Eye (tissue), 1 donor: ENCODE measurements around the gene FSD2.
A peak's percentile ranks its signal among the peaks of the same experiment; 100 is the strongest.
"Not testable (repeated sequence)": the region's sequence is repeated elsewhere in the genome, so short reads cannot be mapped to it uniquely, and the experiment has no call there.

ENCODE experiments used
- DNase-seq: peaks from one replicate; pipeline ENCODE4 v3.0.0-alpha.2; 2015

FSD2 gene

DNA sequence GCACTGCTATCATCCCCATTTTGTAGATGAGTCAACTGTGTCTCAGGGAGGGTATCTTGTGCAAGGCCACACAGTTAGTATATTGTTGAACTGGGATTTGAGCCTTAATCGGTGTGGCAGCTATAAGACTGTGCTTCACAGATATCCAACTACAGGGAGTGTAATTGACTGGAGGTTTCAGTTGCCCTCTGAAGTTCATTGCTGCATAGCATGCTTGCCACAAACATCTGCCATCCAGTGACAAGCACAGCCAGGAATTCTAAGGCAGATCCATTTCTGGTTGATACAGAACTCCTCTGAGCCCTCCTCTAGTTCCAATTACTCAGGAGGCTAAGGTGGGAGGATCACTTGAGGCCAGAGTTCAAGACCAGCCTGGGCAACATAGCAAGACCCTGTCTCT, 16.4 kb downstream of the FSD2 start:
- DNase-seq, result no peak

- no peak for DNase-seq
Observed at GRCh38 chr15:82788496-82788895, 17.4 kb downstream of the FSD2 start.

- no peak for DNase-seq
Observed at GRCh38 chr15:82781349-82781748, 24.5 kb downstream of the FSD2 start.

GRCh38 chr15:82778755-82779154, 27.1 kb downstream of the FSD2 start:
- DNase-seq, result no peak

- no peak for DNase-seq
Observed at GRCh38 chr15:82774496-82774895, 31.4 kb downstream of the FSD2 start.

GRCh38 chr15:82771789-82772607, 33.9 kb downstream of the FSD2 start:
- DNase-seq, result no peak

GRCh38 chr15:82768414-82769054, 37.3 kb downstream of the FSD2 start:
- DNase-seq, result no peak

GRCh38 chr15:82767163-82767829, 38.6 kb downstream of the FSD2 start:
- no peak for DNase-seq

- not testable (repeated sequence) for DNase-seq
Observed at GRCh38 chr15:82766201-82766600, 39.7 kb downstream of the FSD2 start.

- DNase-seq, result no peak
Observed at GRCh38 chr15:82764740-82765139, 41.1 kb downstream of the FSD2 start.

- DNase-seq, result no peak
Observed at GRCh38 chr15:82764117-82764490, 41.8 kb downstream of the FSD2 start.

- no peak for DNase-seq
Observed at GRCh38 chr15:82763361-82764116, 42.3 kb downstream of the FSD2 start.

GRCh38 chr15:82751308-82751707, 54.6 kb downstream of the FSD2 start:
- DNase-seq, result no peak

DNA sequence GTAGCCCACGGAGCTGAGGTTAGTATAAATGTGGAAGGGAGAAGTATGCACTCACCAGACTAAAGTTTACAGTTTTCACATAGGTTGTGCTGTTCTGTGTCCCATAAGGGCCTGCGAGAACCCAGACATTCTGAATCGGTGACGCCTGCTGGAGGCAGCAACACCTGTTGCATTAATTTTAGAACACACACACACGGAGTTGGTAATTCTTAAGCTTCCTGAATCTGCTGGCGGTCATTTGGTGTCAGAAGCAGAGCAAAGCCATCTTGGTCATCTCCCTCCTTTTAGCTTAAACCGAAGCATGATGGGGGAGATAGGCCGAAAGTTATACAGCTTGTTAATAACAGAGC, 55.1 kb downstream of the FSD2 start:
- DNase-seq, result no peak

DNA sequence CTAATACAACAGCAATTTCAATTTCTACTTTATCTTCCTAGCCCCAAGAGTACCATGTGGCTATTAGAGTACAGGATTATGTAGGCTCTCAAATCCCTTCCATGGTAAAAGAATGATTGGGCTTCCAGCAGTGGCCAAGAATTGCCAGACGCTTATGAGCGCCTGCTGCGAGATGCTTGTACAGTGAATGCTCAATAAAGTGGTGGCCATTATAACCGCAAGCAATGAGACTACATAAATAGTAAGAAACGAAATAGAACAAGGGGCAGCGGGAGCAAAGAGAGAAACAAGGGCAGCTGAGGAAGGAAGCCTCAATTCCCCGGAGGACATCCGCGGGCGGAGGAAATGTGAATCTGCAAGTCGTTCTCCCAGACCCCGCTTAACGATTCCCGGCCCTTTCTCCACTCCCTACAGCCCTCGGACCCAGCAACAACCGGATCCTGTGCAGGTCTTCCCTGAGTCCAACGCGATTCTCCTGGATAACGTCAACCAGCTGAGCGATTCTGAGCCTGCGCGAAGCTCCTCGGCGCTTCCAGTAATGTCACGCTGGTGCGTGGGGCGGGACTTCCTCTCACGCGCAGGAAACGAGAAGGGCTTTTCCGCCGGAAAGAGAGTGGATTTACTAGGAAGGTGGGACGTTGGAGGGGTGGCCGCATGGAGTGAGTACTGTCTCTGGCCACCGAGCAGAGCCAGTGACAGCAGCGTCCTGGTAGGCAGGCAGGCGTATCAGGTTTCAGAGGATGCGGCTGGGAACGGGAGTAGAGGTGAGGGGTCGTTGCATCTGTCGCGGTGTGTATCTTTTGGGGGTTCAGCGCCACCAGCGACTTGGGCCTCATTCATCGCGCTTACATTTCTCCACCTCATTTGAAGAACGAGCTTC, 55.7 kb downstream of the FSD2 start:
- peak; percentile 97 for DNase-seq

DNA sequence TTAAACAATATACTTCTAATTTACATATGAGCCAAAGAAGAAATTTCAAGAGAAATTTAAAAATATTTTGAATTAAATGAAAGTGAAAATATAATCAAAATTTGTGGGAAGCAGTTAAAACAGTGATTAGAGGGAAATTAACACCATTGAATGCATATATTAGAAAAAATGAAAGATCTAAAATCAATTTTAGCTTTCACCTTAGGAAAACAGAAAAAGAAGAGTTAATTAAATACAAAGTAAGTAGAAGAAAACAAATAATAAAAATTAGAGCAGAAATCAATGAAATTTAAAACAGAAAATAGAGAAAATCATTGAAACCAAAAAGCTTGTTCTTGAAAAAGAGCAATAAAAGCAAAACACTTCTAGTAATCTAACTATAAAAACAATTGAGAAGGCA, 57.6 kb downstream of the FSD2 start:
- no peak for DNase-seq

DNA sequence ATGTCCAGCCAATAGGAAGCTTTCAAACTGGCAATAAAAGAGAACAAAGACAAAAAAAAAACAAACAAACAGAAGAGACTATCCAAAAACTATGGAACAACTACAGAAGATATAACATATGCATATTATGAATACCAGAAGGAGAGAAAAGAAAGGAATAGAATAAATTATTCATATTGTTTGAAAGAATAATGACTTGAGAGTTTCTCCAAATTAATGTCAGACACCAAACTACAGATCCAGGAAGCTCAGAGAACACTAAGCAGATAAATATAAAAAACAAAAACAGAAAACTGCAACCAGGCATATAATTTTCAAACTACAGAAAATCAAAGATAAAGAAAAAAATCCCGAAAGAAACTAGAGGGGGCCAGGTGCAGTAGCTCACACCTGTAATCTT, 62.1 kb downstream of the FSD2 start:
- DNase-seq, result no peak

DNA sequence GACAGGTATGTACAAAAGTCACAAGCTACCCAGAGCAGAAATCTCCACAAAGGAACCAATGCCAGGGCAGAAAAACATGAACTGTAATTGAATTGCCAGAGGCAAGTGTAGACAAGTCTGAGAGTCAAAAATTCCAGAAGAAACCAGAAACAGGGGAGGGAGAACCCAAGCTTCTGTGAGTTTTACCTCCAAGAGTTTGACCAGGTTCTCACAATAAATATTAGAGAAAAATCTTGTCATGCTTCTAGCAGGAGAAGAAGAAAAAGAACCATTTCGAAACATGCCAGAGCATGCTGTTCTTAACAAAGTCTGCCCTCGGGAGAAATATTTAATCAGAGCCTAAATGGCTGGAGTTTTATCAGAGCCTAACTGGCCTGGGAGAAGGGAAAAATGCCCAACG, 63.7 kb downstream of the FSD2 start:
- no peak for DNase-seq

DNA sequence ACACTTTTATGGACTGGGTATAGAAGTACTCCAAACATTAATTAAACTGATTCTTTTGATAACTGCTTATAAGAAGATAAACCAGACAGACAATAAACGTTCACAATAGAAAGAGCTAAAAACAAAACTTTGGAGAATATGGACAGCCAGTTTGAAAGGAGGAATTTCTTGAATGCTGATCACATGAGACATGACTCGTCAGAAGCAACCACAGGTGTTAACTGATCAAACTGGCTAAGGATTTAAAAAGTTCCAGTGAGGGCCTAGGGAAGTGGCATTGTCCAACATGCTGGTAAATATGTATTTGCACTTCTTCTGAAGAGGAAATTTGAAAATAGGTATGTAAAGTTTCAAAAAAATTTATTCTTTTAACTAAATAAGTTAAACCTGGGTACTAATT, 66.8 kb downstream of the FSD2 start:
- no peak for DNase-seq

DNA sequence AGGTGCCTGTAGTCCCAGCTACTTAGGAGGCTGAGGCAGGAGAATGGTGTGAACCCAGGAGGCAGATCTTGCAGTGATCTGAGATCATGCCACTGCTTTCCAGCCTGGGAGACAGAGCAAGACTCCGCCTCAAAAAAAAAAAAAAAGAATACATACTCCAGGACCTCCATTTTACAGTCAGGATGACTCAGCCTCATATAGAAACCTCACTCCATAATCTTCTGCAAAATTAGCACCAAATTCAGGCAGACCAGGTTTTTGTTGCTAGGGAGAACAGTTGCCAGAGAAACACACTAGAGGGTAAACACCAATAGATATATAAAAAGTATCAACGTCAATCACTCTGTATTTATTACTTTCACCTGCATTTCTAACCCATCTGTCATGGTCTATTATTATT, 67.9 kb downstream of the FSD2 start:
- no peak for DNase-seq

DNA sequence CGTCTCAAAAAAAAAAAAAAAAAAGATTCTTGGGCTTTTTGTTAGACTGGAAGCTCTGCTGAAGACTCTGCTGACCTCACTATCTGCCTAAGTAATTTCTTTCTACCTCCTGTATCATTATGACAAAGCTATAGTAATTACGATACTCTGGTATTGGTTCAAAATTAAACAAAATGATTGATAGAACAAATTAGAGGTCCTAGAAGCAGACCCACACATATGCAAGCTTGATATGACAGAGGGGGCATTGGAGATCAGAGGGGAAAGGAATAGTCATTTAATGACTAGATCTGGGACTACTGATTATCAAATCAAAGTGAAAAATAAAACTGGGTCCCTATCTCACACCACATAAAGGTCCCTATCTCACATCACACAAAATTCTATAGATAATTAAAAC, 74.3 kb downstream of the FSD2 start:
- DNase-seq, result no peak

DNA sequence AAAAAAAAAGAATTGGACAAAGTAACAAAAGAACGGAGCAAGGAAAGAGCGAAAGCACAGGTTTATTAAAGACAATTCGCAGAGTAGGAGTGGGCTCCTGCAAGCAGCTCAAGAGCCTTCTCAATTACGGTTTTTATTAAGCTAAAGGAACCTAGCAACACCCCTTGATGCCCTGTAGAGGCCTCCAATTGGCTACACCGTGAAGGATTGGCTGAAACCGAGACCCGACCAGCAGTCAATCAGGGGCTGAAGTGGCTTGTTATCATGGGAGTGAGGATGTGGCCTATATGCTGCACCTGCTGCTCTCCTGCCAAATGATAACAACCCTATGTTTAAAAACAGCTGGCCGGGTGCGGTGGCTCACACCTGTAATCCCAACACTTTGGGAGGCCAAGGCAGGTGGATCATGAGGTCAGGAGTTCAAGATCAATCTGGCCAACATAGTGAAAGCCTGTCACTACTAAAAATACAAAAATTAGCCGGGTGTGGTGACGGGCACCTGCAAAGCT, 75.8 kb downstream of the FSD2 start:
- DNase-seq, result no peak
